DOHH2 (cell line): ENCODE results near the gene USP12.

Source experiments
- EZH2phosphoT487 ChIP-seq: fragments of 200-600 bp; sonication (generic); IDR thresholded peaks from 2 replicates; pipeline ENCODE4 v1.6.1; 2017; ENCODE audit warnings: borderline replicate concordance, mild to moderate bottlenecking, antibody characterized with exemption, low read length, moderate library complexity, mixed read lengths
- TF ChIP-seq, protein P1 (sequence below): fragments of 200-600 bp; sonication (generic); IDR thresholded peaks from one replicate; pipeline ENCODE4 v1.5.1; 2014; ENCODE audit warnings: antibody characterized with exemption, mild to moderate bottlenecking, low read depth, low read length; ENCODE audit not compliant: poor library complexity, severe bottlenecking

DNA sequence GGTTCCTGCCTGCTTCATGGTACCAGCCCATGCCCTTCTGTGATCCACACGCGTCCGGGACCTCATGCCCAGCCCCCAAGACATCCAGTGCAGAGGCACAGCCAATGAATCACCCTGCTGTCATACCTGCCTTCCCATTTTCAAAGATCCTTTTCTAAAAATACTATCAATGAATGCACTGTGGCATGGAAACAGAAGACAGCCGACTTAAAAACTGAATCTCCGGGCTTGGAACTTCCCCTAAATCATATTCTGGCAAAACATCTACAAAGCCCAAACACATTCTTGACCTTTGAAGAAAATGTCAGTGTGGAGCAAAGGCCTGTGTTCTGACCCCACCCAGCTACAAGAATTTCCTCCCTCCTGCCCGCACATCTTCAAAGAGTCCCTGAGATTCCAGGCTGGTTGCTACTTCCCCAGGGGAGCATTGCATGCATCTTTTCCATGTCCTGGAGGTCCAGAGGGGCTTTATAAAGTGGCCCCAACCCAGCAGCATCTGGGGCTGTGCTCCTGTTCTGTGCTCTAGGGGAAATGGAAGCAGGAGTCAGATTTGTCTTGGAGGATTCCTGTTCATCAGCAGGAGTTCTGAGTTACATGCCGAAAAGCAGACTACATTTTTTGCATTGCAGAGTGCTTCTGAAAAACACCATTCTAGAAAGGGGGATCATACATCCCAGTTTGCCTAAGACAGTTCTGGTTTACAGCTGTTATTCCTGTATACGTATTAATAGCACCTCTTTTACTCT is 135.2 kb downstream of the USP12 start:
- TF ChIP-seq, protein P1, sequence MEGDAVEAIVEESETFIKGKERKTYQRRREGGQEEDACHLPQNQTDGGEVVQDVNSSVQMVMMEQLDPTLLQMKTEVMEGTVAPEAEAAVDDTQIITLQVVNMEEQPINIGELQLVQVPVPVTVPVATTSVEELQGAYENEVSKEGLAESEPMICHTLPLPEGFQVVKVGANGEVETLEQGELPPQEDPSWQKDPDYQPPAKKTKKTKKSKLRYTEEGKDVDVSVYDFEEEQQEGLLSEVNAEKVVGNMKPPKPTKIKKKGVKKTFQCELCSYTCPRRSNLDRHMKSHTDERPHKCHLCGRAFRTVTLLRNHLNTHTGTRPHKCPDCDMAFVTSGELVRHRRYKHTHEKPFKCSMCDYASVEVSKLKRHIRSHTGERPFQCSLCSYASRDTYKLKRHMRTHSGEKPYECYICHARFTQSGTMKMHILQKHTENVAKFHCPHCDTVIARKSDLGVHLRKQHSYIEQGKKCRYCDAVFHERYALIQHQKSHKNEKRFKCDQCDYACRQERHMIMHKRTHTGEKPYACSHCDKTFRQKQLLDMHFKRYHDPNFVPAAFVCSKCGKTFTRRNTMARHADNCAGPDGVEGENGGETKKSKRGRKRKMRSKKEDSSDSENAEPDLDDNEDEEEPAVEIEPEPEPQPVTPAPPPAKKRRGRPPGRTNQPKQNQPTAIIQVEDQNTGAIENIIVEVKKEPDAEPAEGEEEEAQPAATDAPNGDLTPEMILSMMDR = no peak
- no peak for TF ChIP-seq EZH2phosphoT487
